HUES48 (cell line): Measurements from ENCODE around the gene DKK1.

ENCODE experiments used
- H3K27ac ChIP-seq: one replicate; pipeline ENCODE4 v1.7.0; 2013; ENCODE audit warnings: low read depth, low read length, inconsistent platforms
- H3K27me3 ChIP-seq: 2 replicates; pipeline ENCODE4 v1.6.1; 2013; ENCODE audit warnings: mild to moderate bottlenecking, low read length; ENCODE audit not compliant: control insufficient read depth, insufficient read depth
- H3K36me3 ChIP-seq: 2 replicates; pipeline ENCODE4 v1.6.1; 2013; ENCODE audit warnings: low read length; ENCODE audit not compliant: control insufficient read depth, insufficient read depth
- H3K4me1 ChIP-seq: 2 replicates; pipeline ENCODE4 v1.6.1; 2013; ENCODE audit warnings: mild to moderate bottlenecking, low read length; ENCODE audit not compliant: control insufficient read depth, insufficient read depth
- H3K4me3 ChIP-seq: 2 replicates; pipeline ENCODE4 v1.5.1; 2013; ENCODE audit warnings: mild to moderate bottlenecking, low read depth, low read length
- H3K9ac ChIP-seq: 2 replicates; pipeline ENCODE4 v1.6.1; 2013; ENCODE audit warnings: mild to moderate bottlenecking, low read depth, low read length, moderate library complexity
- H3K9me3 ChIP-seq: 2 replicates; pipeline ENCODE4 v1.6.1; 2013; ENCODE audit warnings: low read length; ENCODE audit not compliant: control insufficient read depth, insufficient read depth

Gene DKK1

DNA sequence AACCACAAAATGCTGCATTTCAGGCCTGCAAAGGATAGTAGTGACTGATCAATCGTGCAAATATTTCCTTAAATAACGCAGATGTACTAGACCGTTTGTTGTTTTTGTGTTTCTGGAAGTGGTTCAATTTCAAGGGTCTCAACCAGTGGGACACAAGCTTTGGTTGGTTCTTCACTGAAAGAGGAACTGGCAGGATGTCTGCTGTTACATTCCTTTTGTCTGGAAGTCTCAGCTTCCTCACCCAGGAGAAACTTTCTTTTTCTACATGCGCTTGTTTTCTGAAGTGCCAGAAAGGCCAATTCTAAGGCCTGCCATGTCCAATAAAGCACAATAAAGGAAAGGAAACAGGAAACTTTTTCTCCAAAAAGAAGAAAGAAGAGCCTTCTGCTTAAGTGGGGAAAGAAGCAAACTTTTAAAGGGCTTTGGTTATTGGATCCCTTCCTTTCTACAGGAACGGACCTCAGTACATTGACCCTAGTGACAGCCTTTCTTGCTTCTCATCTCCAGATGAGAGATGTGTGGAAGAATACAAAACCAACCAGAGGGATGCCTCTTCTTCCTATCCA lies 4.1 kb downstream of the DKK1 start:
- Histone ChIP-seq H3K4me1 (peaks cover 7% of the 10 kb centered on the region), H3K9ac (no peak overlapping the region), H3K9me3 (no peaks in the 10 kb centered on the region), H3K27ac (no peak overlapping the region), H3K27me3 (peaks cover 46% of the 10 kb centered on the region), H3K36me3 (no peaks in the 10 kb centered on the region), H3K4me3 (no peak overlapping the region)

DNA sequence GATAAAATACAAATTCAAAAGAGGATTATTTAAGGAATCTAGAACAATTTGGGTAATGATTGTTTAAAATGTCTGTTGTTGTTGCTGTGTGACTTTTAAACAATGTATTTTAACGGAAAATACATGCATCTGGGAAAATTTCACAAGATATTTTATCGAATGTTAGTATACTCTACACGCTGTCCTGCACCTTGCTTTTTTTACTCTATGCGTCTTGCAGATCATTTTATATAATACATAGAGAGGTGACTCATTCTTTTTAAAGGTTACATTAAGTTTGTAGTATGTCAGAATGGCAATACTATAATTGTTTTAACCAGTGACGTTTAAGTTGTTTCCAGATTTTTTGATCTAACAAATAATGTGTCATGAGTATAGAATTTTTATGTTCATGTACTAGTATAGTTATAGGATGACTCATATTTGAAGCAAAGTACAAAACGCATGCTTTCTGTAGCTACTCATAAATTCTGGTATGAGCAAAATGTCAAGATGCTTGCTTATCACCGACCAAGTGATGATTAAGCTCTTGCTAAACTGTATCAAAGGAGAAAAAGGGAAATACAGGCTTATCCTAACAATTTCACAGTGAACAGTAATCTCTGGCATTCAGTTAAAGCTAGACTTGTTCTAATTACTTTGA lies 4.9 kb downstream of the DKK1 start:
- H3K27me3 ChIP-seq, result peaks cover 38% of the 10 kb centered on the region
- no peak overlapping the region for H3K9ac ChIP-seq
- H3K27ac ChIP-seq, result no peak overlapping the region
- H3K4me3 ChIP-seq, result no peak overlapping the region
- H3K36me3 ChIP-seq, result no peaks in the 10 kb centered on the region
- H3K9me3 ChIP-seq, result no peaks in the 10 kb centered on the region
- no peaks in the 10 kb centered on the region for H3K4me1 ChIP-seq

DNA sequence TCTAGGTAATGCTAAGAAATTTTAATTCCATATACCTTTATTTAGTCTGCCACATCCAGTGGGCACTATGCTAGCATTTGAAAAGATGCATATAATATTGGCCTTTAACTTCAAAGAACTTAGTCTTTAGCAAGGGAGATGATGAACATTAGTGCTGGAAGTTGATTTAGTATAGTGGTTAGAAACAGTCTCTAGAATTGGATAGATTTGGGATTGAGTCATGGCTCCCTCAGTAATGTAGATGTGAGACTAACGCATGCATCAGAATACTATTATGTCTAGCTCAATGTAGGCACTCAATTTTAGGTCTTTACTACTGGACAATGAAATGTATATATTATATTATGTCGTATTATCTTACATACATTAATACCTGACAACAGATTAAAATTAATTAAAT lies 5.8 kb downstream of the DKK1 start:
- Histone ChIP-seq H3K4me3 (no peak overlapping the region), H3K4me1 (no peaks in the 10 kb centered on the region), H3K27ac (no peak overlapping the region), H3K9me3 (no peaks in the 10 kb centered on the region), H3K27me3 (peaks cover 30% of the 10 kb centered on the region), H3K36me3 (no peaks in the 10 kb centered on the region), H3K9ac (no peak overlapping the region)

DNA sequence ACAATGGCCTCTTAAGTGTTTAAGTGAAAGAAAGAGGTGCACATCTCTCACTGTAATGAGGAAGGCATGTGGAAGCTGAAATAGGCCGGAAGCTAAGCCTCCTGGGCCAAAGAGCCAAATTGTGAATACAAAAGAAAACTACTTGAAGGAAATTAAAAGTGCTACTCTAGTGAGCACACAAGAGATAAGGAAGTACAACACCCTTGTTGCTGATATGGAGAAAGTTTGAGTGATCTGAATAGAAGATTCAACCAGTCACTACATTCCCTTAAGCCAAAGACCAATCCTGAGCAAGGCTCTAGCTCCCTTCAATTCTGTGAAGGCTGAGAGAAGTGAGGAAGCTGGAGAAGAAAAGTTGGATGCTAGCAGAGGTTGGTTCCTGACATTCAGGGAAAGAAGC lies 8.2 kb downstream of the DKK1 start:
- Histone ChIP-seq H3K9ac (no peak overlapping the region), H3K27me3 (peaks cover 6% of the 10 kb centered on the region; the same call in 1 of the 2 replicates), H3K27ac (no peak overlapping the region), H3K9me3 (no peaks in the 10 kb centered on the region), H3K4me1 (no peaks in the 10 kb centered on the region), H3K36me3 (no peaks in the 10 kb centered on the region), H3K4me3 (no peak overlapping the region)

- Histone ChIP-seq H3K4me1 (no peaks in the 10 kb centered on the region), H3K27me3 (peaks cover 3% of the 10 kb centered on the region; the same call in 1 of the 2 replicates), H3K9ac (no peak overlapping the region), H3K27ac (no peak overlapping the region), H3K4me3 (no peak overlapping the region), H3K9me3 (no peaks in the 10 kb centered on the region), H3K36me3 (no peaks in the 10 kb centered on the region)
These were observed 8.9 kb downstream of the DKK1 start for GRCh38 chr10:52322936-52323335.

- no peak overlapping the region for H3K9ac ChIP-seq
- H3K9me3 ChIP-seq, result no peaks in the 10 kb centered on the region
- H3K27ac ChIP-seq, result no peak overlapping the region
- no peaks in the 10 kb centered on the region for H3K27me3 ChIP-seq
- no peaks in the 10 kb centered on the region for H3K36me3 ChIP-seq
- no peak overlapping the region for H3K4me3 ChIP-seq
- H3K4me1 ChIP-seq, result no peaks in the 10 kb centered on the region
These were observed 12.3 kb downstream of the DKK1 start for GRCh38 chr10:52326382-52326781.

GRCh38 chr10:52331638-52332364 lies 17.7 kb downstream of the DKK1 start:
- Histone ChIP-seq H3K27ac (no peak overlapping the region), H3K27me3 (no peaks in the 10 kb centered on the region), H3K36me3 (no peaks in the 10 kb centered on the region), H3K4me3 (no peak overlapping the region), H3K9me3 (no peaks in the 10 kb centered on the region), H3K4me1 (peaks cover 8% of the 10 kb centered on the region; the same call in 1 of the 2 replicates), H3K9ac (no peak overlapping the region)

DNA sequence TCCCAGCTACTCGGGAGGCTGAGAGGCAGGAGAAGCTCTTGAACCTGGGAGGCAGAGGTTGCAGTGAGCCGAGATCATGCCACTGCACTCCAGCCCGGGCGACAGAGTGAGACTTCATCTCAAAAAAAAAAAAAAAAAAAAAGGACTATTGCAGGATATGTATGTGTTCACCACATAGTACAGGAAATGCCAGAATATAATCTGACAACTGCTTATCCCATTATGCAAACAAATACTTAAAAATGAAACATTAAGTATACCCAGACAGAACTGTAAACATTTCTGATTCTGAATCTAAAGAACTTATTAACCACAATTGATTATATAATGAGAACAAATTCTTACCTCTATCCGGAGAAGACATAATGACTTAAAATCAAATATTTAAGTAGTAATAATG lies 18.7 kb downstream of the DKK1 start:
- peaks cover 8% of the 10 kb centered on the region; the same call in 1 of the 2 replicates for H3K4me1 ChIP-seq
- no peak overlapping the region for H3K9ac ChIP-seq
- no peak overlapping the region for H3K27ac ChIP-seq
- H3K4me3 ChIP-seq, result no peak overlapping the region
- no peaks in the 10 kb centered on the region for H3K36me3 ChIP-seq
- no peaks in the 10 kb centered on the region for H3K27me3 ChIP-seq
- H3K9me3 ChIP-seq, result no peaks in the 10 kb centered on the region

DNA sequence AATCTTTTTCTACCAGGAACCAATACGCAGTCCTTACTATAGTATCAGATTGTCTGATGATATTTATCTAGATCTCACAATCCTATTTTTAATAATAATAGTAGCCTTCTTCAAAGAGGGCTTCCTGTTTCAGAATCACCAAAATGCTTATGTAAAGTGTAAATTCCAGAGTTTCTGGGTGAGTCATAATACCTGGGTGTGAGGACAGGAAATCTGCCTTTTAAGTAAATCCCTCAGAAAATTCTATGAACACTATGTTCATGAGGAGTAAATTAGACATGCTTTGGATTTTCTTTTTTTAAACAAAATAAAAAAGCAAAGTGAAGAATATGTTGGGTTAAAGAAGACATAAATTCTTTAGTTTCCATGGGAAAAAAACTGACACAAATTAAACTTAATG lies 20.5 kb downstream of the DKK1 start:
- H3K36me3 ChIP-seq, result no peaks in the 10 kb centered on the region
- H3K4me1 ChIP-seq, result peaks cover 8% of the 10 kb centered on the region; the same call in 1 of the 2 replicates
- H3K27me3 ChIP-seq, result no peaks in the 10 kb centered on the region
- H3K27ac ChIP-seq, result no peak overlapping the region
- no peak overlapping the region for H3K9ac ChIP-seq
- no peak overlapping the region for H3K4me3 ChIP-seq
- H3K9me3 ChIP-seq, result no peaks in the 10 kb centered on the region

- no peak overlapping the region for H3K9ac ChIP-seq
- no peaks in the 10 kb centered on the region for H3K36me3 ChIP-seq
- no peak overlapping the region for H3K27ac ChIP-seq
- H3K9me3 ChIP-seq, result no peaks in the 10 kb centered on the region
- H3K4me1 ChIP-seq, result peaks cover 8% of the 10 kb centered on the region; the same call in 1 of the 2 replicates
- no peaks in the 10 kb centered on the region for H3K27me3 ChIP-seq
- H3K4me3 ChIP-seq, result no peak overlapping the region
These were observed 21.6 kb downstream of the DKK1 start for GRCh38 chr10:52335665-52336064.

DNA sequence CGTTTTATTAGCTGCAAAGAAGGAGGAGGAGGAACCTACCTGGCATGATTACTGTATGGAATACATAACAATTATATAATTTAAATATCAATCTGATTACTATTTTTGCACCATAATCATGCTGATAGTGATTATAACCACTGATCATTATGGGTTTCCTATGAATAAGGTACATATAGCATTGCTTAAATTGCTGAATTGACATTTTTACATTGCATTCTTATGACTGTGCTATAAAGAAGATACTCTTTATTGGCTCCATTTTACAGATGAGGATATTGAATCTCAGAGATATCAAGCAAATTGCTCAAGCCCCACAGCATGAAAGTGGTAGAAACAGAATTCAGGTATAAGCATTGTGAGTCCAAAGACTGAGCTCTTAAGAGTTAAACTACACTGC lies 23.1 kb downstream of the DKK1 start:
- Histone ChIP-seq H3K4me3 (no peak overlapping the region), H3K9me3 (no peaks in the 10 kb centered on the region), H3K36me3 (no peaks in the 10 kb centered on the region), H3K27ac (no peak overlapping the region), H3K4me1 (peaks cover 8% of the 10 kb centered on the region; the same call in 1 of the 2 replicates), H3K27me3 (no peaks in the 10 kb centered on the region), H3K9ac (no peak overlapping the region)
